Measurements from ENCODE around the gene WWOX. TPM values are rescaled to one million over a fixed set of nuclear protein-coding genes. Genes with fewer than 3 reads are reported as not detected.

The WWOX gene
- total RNA-seq, 2 experiments from 2014 or later, result 16.6 to 19.0 TPM

DNA sequence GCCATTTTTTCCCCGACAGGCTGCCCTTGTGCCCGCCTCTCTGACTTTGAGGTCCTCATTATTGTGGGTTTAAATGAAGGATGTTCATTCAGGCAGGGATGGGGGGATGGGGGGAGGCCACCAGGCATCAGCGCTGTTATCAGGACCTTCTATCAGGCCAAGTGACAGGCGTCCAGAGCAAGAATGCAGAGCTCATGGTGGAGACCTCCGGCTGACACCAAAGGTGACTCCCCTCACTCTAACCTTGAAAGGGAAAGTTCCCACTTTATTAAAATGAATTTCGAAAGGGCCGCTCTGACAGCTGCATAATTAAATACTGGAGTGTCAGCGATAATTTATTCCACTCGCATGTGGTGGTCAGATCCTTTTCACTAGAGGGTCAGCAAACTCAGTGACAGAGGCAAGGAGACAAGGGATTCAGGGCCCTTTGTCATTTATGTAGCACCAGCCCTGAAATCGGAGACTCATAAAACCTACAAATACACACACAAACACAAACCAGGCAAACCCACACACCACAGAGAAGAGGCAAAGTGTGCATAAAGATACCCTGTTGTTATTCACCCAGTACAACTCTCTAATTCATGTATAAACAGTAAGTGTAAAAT lies 1065.0 kb downstream of the WWOX start:
- no peak overlapping the region for H3K4me3 Mint-ChIP-seq
- peaks cover 7% of the 10 kb centered on the region for H3K36me3 Mint-ChIP-seq (ENCODE audit: low read depth)
- peaks cover 17% of the 10 kb centered on the region for H3K4me1 Mint-ChIP-seq
- no peak overlapping the region for H3K27ac Mint-ChIP-seq
- H3K9me3 Mint-ChIP-seq, result peaks cover 10% of the 10 kb centered on the region
- ChIA-PET CTCF (interaction anchor here (0.8 to 1.2 kb wide), 2 partner anchors 122 to 385 kb away, joined by 5 to 6 read pairs; no protein-coding TSS in a partner anchor), POLR2A (no interaction called here)
- no peak for DNase-seq
- no peaks in the 10 kb centered on the region for H3K27me3 Mint-ChIP-seq

DNA sequence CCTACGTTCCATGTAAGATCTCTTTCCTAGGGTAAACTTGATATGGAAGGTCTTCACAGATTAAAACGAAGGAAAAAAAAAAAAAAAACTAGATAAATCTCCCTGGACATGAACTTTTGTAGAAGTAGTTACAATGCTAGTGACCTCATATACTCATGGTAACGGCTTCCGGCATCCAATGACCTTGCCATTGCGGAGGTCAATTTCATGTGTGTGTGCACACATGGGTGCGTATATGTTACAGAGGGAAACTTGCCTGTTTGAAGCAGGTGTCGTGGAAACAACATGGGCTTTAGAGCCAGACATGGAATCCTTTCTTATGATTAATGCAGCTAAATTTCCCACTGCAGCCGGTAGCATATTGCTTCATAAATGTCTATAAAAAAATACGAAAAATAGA lies 1065.6 kb downstream of the WWOX start:
- CTCF ChIA-PET, result no interaction called here

DNA sequence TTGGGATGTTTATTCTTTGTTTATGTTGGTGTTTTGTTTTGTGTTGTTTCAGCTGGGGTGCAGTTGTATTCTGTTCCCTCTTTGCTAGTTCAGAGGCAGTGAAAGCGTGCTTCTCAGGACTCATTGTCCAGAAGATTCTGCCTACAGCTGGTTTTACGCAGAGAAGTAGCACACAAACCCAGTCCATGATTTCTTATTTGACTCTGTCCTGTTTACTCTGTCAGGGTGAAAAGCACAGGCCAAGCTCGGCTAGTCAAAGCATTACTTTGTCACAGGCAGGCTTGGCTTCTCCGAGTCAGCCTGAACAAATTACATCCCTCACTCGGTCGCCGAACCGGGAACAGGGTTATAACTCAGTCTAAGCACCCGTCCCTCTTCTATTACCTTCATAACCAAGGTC lies 1066.1 kb downstream of the WWOX start:
- Mint-ChIP-seq H3K27ac (no peak overlapping the region), H3K27me3 (no peaks in the 10 kb centered on the region), H3K4me3 (no peak overlapping the region), H3K36me3 (ENCODE audit: low read depth) (peaks cover 7% of the 10 kb centered on the region), H3K4me1 (peaks cover 17% of the 10 kb centered on the region), H3K9me3 (peaks cover 10% of the 10 kb centered on the region)
- CTCF ChIA-PET, result no interaction called here
- POLR2A ChIA-PET, result no interaction called here
- DNase-seq, result no peak

More for the DNA sequence above, 1065.6 kb downstream of the WWOX start:
- Mint-ChIP-seq H3K36me3 (ENCODE audit: low read depth) (peaks cover 7% of the 10 kb centered on the region), H3K27ac (no peak overlapping the region), H3K4me3 (no peak overlapping the region), H3K4me1 (peaks cover 17% of the 10 kb centered on the region), H3K27me3 (no peaks in the 10 kb centered on the region), H3K9me3 (peaks cover 10% of the 10 kb centered on the region)
- POLR2A ChIA-PET, result no interaction called here
- DNase-seq, result no peak

DNA sequence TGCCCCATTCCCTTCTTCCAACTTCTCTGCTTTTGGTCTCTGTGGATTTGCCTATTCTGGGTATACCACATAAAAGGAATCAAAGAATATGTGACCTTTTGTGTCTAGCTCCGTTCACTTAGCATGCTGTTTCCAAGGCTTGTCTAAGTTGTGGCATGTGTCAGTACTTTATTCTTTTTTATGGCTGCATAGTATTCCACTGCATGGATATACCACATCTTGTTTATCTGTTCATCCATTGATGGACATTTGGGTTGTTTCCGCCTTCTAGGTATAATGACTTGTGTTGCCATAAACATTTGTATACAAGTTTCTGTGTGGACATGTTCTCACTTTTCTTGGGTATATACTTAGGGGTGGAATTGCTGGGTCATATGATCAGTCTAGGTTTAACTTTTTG lies 1068.4 kb downstream of the WWOX start:
- no peak overlapping the region for H3K27ac Mint-ChIP-seq
- ChIA-PET CTCF (no interaction called here), POLR2A (no interaction called here)

DNA sequence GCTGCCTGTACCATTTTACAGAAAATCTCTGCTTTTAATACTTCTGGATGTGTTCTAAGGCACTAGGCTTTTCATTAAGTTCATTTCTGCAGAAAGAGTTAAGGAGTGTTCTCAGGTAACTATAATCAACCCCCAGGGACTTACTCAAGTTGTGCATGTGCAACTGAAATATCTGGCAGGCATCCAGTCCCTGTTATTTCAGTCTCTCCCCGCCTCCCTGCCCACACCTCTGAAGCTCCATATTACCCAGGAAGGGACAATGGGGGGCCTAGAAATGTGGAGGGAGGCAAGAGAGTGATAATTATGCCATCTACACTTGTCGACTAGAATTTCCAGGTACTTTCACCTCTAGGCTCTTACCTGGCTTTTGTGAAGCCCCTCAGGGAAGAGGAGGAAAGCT lies 1068.9 kb downstream of the WWOX start:
- ChIA-PET POLR2A (interaction anchor here (1.1 kb wide), 1 partner anchor 430 kb away, joined by 4 read pairs; no protein-coding TSS in a partner anchor), CTCF (no interaction called here)
- Mint-ChIP-seq H3K9me3 (peaks cover 10% of the 10 kb centered on the region), H3K36me3 (ENCODE audit: low read depth) (peaks cover 7% of the 10 kb centered on the region), H3K27ac (no peak overlapping the region), H3K4me3 (no peak overlapping the region), H3K27me3 (no peaks in the 10 kb centered on the region), H3K4me1 (peaks cover 14% of the 10 kb centered on the region)
- no peak for DNase-seq

More for the DNA sequence above, 1068.4 kb downstream of the WWOX start:
- Mint-ChIP-seq H3K36me3 (ENCODE audit: low read depth) (peaks cover 7% of the 10 kb centered on the region), H3K4me3 (no peak overlapping the region), H3K27me3 (no peaks in the 10 kb centered on the region), H3K9me3 (peaks cover 10% of the 10 kb centered on the region), H3K4me1 (peaks cover 16% of the 10 kb centered on the region)
- DNase-seq, result no peak

DNA sequence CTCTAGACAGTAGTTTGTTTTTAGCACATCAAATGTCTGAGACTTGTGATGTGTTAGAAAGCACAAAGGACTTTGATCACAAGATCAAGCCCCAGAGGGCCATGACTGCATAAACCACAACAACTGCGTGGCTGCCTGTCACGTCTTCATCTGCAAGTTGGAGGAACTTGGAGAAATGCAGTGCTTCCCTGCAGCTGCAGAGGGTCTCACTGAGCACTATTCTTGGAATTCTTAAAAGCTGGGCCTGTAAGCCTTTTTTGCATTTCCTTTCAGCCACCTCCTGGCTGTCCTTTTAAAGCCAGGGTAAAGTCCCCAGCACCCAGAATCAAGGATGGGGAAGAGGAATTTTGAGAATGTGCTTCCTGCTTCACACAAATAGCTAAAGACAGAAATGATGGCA lies 1069.8 kb downstream of the WWOX start:
- no peak overlapping the region for H3K4me3 Mint-ChIP-seq
- H3K9me3 Mint-ChIP-seq, result peaks cover 10% of the 10 kb centered on the region
- no peaks in the 10 kb centered on the region for H3K27me3 Mint-ChIP-seq
- ChIA-PET CTCF (interaction anchor here (0.8 kb wide), 1 partner anchor 101 kb away, joined by 3 read pairs; no protein-coding TSS in a partner anchor), POLR2A (interaction anchor here (1.1 kb wide), 1 partner anchor 429 kb away, joined by 4 read pairs; no protein-coding TSS in a partner anchor)
- peaks cover 9% of the 10 kb centered on the region for H3K4me1 Mint-ChIP-seq
- peak overlapping the region; percentile 8 for H3K27ac Mint-ChIP-seq
- DNase-seq, result peak; percentile 48
- peaks cover 7% of the 10 kb centered on the region for H3K36me3 Mint-ChIP-seq (ENCODE audit: low read depth)

DNA sequence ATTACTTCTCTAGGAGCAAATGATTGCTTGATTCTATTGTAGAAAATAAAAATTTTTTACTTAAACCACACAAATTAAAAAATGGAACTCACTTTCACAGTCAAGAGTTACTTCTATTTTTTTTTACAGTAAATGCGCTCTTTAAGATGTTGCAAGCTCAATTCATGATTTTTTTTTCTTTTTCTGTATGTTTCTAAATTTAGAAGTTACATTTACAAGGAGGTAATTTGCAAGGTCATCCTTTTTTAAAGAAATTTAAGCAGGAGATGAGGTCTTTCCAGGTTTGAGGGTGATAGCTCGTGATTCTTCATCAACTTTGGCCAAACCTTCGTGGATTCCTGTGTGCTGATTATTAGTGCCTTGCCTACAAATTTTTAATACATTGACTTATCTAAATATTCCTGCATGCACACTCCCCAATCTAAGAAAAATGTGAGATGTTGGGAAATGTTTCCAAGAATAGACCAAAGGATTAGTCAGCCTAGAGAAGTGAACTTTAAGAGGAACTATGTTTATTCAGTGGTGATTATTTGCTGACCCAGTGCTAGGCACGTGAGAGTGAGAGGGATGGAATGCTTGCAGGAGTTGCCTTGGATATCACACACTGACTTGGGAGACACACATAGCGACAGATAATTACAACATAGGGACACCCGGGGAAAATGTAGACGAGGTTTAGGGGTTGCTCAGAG lies 1071.2 kb downstream of the WWOX start:
- POLR2A ChIA-PET, result no interaction called here
- peaks cover 7% of the 10 kb centered on the region for H3K36me3 Mint-ChIP-seq (ENCODE audit: low read depth)
- peaks cover 12% of the 10 kb centered on the region for H3K9me3 Mint-ChIP-seq
- no peak overlapping the region for H3K4me3 Mint-ChIP-seq
- no peak for DNase-seq
- no peaks in the 10 kb centered on the region for H3K27me3 Mint-ChIP-seq
- H3K27ac Mint-ChIP-seq, result no peak overlapping the region
- CTCF ChIA-PET, result no interaction called here
- peaks cover 13% of the 10 kb centered on the region for H3K4me1 Mint-ChIP-seq

DNA sequence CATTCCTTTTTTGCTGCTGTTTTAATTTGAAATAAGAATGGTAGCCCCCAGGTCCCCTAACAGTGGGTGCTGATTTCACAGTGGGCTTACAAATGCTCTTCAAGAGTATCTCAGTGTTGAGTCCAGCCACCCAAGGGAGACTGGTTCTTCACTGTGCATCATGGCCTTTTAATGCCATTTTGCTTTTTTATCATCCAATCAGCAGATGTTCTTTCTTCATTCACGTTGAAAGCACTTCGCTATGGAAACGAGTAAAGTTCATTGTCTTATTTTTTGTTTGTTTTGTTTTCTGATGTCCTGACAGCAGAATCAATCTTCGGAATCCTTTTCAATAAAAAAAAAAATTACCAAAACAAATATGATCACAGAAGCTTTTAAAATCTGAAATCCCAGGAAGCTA lies 1072.0 kb downstream of the WWOX start:
- Mint-ChIP-seq H3K4me1 (peaks cover 19% of the 10 kb centered on the region), H3K36me3 (ENCODE audit: low read depth) (peaks cover 11% of the 10 kb centered on the region), H3K27ac (no peak overlapping the region), H3K9me3 (peaks cover 18% of the 10 kb centered on the region), H3K4me3 (no peak overlapping the region), H3K27me3 (no peaks in the 10 kb centered on the region)
- DNase-seq, result no peak
- CTCF ChIA-PET, result no interaction called here
- POLR2A ChIA-PET, result no interaction called here

DNA sequence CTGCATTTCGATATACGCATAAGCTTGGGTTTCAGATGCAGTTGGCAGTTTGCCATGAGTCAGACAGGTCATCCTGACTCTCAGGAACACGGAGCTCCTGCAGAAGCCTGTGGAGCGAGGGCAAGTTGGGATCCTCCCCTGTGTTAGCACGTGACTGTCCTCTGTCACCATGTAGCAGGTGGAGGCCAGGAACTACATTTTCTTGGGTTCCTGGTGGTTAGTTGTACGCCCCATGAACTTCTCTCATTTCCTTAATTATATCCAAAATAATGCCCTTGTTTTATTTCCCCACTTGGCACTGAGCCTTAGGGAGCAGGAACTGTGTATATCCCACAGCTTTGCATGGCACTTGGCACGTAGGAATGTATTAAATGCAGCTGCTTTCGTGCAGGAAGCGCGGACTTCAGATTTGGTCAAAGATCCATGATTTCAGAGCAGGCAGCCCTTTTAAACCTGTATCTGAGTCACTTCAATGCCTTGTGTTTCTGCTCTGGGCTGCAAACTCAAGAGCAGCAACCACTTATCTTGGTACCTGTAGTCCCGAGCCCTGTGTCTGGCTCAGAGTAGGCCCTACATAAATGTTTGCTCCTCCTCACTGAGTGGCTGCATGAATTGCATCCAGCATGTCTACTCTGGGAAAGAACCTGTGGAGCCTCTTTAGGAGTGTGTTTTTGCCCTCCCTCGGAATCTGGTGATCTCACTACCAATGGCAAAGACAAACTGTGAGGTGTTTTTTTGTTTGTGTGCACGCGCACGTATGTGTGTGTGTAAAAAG lies 1072.7 kb downstream of the WWOX start:
- Mint-ChIP-seq H3K4me1 (peaks cover 19% of the 10 kb centered on the region), H3K4me3 (no peak overlapping the region)
- CTCF ChIA-PET, result no interaction called here

DNA sequence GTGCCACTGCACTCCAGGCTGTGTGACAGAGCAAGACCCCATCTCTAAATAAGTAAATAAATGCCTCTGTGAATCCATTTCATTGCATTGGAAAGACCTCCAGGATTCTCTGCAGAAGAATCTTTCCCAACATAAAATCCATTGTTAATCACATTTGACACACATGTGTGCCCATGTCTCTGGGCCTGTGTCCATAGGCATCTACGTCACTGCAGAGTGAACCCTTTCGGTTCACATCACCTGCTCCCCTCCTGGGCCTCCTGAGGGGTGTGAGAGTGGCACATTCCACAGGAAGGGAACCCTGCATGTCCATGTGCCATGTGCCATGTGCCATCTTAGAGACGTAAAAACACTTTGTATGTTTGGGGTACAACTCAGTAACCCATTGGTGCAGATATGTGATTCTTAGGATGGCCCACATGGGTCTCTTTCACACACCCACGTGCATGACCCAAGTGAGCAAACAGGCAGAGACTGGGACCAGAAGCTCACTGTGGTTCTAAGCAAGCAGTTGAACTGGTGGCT lies 1073.6 kb downstream of the WWOX start:
- Mint-ChIP-seq H3K4me3 (no peak overlapping the region), H3K27ac (no peak overlapping the region), H3K36me3 (ENCODE audit: low read depth) (peaks cover 10% of the 10 kb centered on the region), H3K4me1 (peaks cover 19% of the 10 kb centered on the region), H3K9me3 (peaks cover 23% of the 10 kb centered on the region), H3K27me3 (no peaks in the 10 kb centered on the region)
- POLR2A ChIA-PET, result interaction anchor here (0.6 kb wide), 1 partner anchor 326 kb away, joined by 3 read pairs; no protein-coding TSS in a partner anchor
- CTCF ChIA-PET, result interaction anchor here (0.6 kb wide), 1 partner anchor 1228 kb away, joined by 3 read pairs; no protein-coding TSS in a partner anchor
- no peak for DNase-seq

More for the DNA sequence above, 1072.7 kb downstream of the WWOX start:
- Mint-ChIP-seq H3K36me3 (ENCODE audit: low read depth) (peaks cover 12% of the 10 kb centered on the region), H3K27me3 (no peaks in the 10 kb centered on the region), H3K27ac (no peak overlapping the region), H3K9me3 (peaks cover 23% of the 10 kb centered on the region)
- POLR2A ChIA-PET, result no interaction called here
- no peak for DNase-seq

DNA sequence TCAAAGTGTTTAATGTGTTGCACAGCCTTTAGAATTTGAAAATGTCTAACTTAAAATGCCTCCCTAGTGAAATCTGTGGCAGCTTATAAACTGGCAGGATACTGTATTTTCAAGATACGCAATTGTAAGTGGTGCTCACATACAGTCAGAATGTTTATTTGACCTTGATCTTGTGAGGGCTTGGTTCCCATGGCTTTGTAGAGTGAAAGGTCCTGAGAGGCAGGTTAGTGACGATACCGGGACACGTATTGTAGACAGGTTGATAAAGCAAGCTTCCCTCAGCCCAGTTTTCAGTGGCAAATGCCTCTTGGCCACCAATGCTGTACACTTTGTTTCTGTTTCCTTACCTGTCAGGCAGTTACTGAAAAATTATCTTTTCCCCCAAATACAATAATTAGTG lies 1074.5 kb downstream of the WWOX start:
- Mint-ChIP-seq H3K4me3 (no peak overlapping the region), H3K9me3 (peaks cover 18% of the 10 kb centered on the region), H3K27me3 (no peaks in the 10 kb centered on the region), H3K36me3 (ENCODE audit: low read depth) (peaks cover 9% of the 10 kb centered on the region), H3K27ac (no peak overlapping the region), H3K4me1 (peaks cover 18% of the 10 kb centered on the region)
- DNase-seq, result no peak
- POLR2A ChIA-PET, result no interaction called here
- CTCF ChIA-PET, result no interaction called here

DNA sequence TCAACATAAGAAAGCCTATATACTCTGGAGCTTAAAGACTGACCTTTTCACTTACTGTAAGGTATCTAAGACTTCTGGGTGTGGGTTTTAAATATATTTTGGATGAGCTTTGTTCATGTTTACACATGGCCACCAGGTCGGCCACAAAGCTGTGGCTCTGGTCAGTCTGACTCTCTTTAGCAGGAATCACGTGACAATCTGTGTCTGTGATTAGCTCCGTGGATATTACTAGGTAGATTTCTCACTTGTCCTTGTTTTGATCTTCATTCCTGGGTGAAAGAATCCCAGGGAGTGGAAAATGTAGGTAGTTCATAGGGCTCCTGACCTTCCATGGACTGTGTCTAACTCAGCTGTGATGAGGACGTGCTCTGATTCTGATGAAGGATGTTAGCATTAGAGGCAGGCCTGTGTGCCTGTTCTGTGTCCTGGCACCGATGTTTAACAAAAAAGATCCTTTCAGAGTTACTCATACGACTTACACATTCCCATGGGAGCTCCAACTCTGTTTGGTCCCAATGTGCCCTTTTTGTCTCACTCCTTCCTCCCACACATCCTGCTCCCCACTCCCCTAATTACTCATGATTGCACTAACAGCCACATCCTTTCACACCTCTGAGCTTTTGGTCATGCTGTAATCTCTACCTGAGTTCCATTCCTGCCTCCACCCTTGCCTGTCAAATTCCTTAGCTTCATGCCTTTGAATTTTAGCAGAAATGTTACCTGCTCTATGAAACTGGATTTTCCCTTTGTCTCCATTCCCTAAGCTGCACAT lies 1076.0 kb downstream of the WWOX start:
- no peak overlapping the region for H3K4me3 Mint-ChIP-seq
- CTCF ChIA-PET, result interaction anchor here (1.1 kb wide), 1 partner anchor 130 kb away, joined by 5 read pairs; no protein-coding TSS in a partner anchor
- no peaks in the 10 kb centered on the region for H3K27me3 Mint-ChIP-seq
- POLR2A ChIA-PET, result no interaction called here
- DNase-seq, result no peak
- H3K4me1 Mint-ChIP-seq, result peaks cover 12% of the 10 kb centered on the region
- peaks cover 9% of the 10 kb centered on the region for H3K36me3 Mint-ChIP-seq (ENCODE audit: low read depth)
- H3K27ac Mint-ChIP-seq, result no peak overlapping the region
- peaks cover 24% of the 10 kb centered on the region for H3K9me3 Mint-ChIP-seq

All from activated CD4-positive, alpha-beta memory T cell treated with anti-CD3 and anti-CD28 coated beads, Interleukin-2, amount 10 ng/mL, durations not matched to agents 7 days and 5 days (primary cell).